Hepatocyte (in vitro differentiated cells): ENCODE measurements around the gene SLC7A4.

ENCODE experiments used
- CTCF ChIP-seq: fragments of 200-600 bp; sonication (generic); IDR thresholded peaks from 2 replicates; pipeline ENCODE4 v1.5.1; 2016; ENCODE audit warnings: antibody characterized with exemption, mild to moderate bottlenecking; ENCODE audit not compliant: poor library complexity
- EZH2phosphoT487 ChIP-seq: fragments of 200-600 bp; sonication (generic); IDR thresholded peaks from one replicate; pipeline ENCODE4 v1.6.1; 2018; ENCODE audit warnings: antibody characterized with exemption, mild to moderate bottlenecking, low read depth, moderate library complexity; ENCODE audit not compliant: unreplicated experiment, severe bottlenecking

- TF ChIP-seq CTCF (no peak), EZH2phosphoT487 (no peak)
These were observed 9.6 kb upstream of the SLC7A4 start for GRCh38 chr22:21041937-21042336.
